Fibroblast of peridontal ligament (primary cell): ENCODE data around the gene CD81.
A peak's percentile ranks its signal among the peaks of the same experiment; 100 is the strongest.
"Not testable (repeated sequence)": the region's sequence is repeated elsewhere in the genome, so short reads cannot be mapped to it uniquely, and the experiment has no call there.

Experiments used
- DNase-seq: peaks from one replicate; pipeline ENCODE4 v3.0.0-alpha.2; 2010; ENCODE audit errors: extremely low read depth

The CD81 gene

GRCh38 chr11:2376751-2377451 lies at the start of gene CD81:
Gene CD81, plus strand, starts transcription at chr11:2377310. Its CDS starts 240 bp downstream, at chr11:2377550.
- peak; percentile 27 for DNase-seq

- no peak for DNase-seq
These were observed 49.1 kb upstream of the CD81 start for GRCh38 chr11:2328021-2328420.

GRCh38 chr11:2328656-2329354 lies 48.3 kb upstream of the CD81 start:
- DNase-seq = no peak

- no peak for DNase-seq
These were observed 47.6 kb upstream of the CD81 start for GRCh38 chr11:2329551-2329950.

GRCh38 chr11:2330696-2331095 lies 46.4 kb upstream of the CD81 start:
- no peak for DNase-seq

GRCh38 chr11:2331404-2331803 lies 45.7 kb upstream of the CD81 start:
- DNase-seq = no peak

GRCh38 chr11:2332569-2332968 lies 44.5 kb upstream of the CD81 start:
- not testable (repeated sequence) for DNase-seq

GRCh38 chr11:2333486-2334205 lies 43.5 kb upstream of the CD81 start:
- DNase-seq = not testable (repeated sequence)

GRCh38 chr11:2335286-2335685 lies 41.8 kb upstream of the CD81 start:
- not testable (repeated sequence) for DNase-seq

GRCh38 chr11:2338760-2339159 lies 38.4 kb upstream of the CD81 start:
- not testable (repeated sequence) for DNase-seq

- DNase-seq = no peak
These were observed 34.6 kb upstream of the CD81 start for GRCh38 chr11:2342557-2342956.

- no peak for DNase-seq
These were observed 34.1 kb upstream of the CD81 start for GRCh38 chr11:2342981-2343380.

- no peak for DNase-seq
These were observed 33.6 kb upstream of the CD81 start for GRCh38 chr11:2343502-2343901.

GRCh38 chr11:2345050-2345449 lies 32.1 kb upstream of the CD81 start:
- no peak for DNase-seq

- DNase-seq = no peak
These were observed 31.1 kb upstream of the CD81 start for GRCh38 chr11:2346014-2346413.

- DNase-seq = no peak
These were observed 30.4 kb upstream of the CD81 start for GRCh38 chr11:2346586-2347307.

- no peak for DNase-seq
These were observed 29.7 kb upstream of the CD81 start for GRCh38 chr11:2347308-2347830.

GRCh38 chr11:2348986-2349385 lies 28.1 kb upstream of the CD81 start:
- peak; percentile 54 for DNase-seq

- DNase-seq = no peak
These were observed 25.4 kb upstream of the CD81 start for GRCh38 chr11:2351701-2352100.

- no peak for DNase-seq
These were observed 24.7 kb upstream of the CD81 start for GRCh38 chr11:2352420-2352819.

GRCh38 chr11:2355000-2355644 lies 22.0 kb upstream of the CD81 start:
- DNase-seq = peak; percentile 11
